Activated CD8-positive, alpha-beta T cell treated with anti-CD3 and anti-CD28 coated beads for 36 hours (primary cell): Measurements from ENCODE around the gene SUGCT. TPM values are rescaled to one million over a fixed set of nuclear protein-coding genes. Genes with fewer than 3 reads are reported as not detected.
"Not testable (repeated sequence)": the region's sequence is repeated elsewhere in the genome, so short reads cannot be mapped to it uniquely, and the experiment has no call there.

Experiments used
- ATAC-seq: fragments of 200-7000 bp; cut with Tn5 transposase; one replicate; pipeline ENCODE4 v1.10.0; 2021; ENCODE audit warnings: mild to moderate bottlenecking, moderate library complexity
- CTCF ChIA-PET: fragments of 350-600 bp; sonication (Branson Sonifier 250); formaldehyde crosslinking; loops from one replicate; lab custom pipeline; 2021; ENCODE audit warnings: antibody characterized with exemption; lab: Charles Lee
- POLR2A ChIA-PET: fragments of 350-600 bp; sonication (Branson Sonifier 250); formaldehyde crosslinking; loops from one replicate; lab custom pipeline; 2021; ENCODE audit warnings: antibody characterized with exemption; lab: Charles Lee
- DNase-seq: peaks from one replicate; pipeline ENCODE4 v3.0.0-alpha.2; 2020
- H3K27ac Mint-ChIP-seq: one replicate; pipeline ENCODE4 v1.8.0; 2021; ENCODE audit warnings: mild to moderate bottlenecking, mixed read lengths
- H3K27me3 Mint-ChIP-seq: one replicate; pipeline ENCODE4 v1.8.0; 2021; ENCODE audit warnings: mixed read lengths
- H3K36me3 Mint-ChIP-seq: one replicate; pipeline ENCODE4 v1.8.0; 2021; ENCODE audit warnings: low read depth, mixed read lengths
- H3K4me1 Mint-ChIP-seq: one replicate; pipeline ENCODE4 v1.8.0; 2021; ENCODE audit warnings: low read depth, mixed read lengths
- H3K4me3 Mint-ChIP-seq: one replicate; pipeline ENCODE4 v1.8.0; 2021; ENCODE audit warnings: mild to moderate bottlenecking, moderate library complexity, mixed read lengths
- H3K9me3 Mint-ChIP-seq: one replicate; pipeline ENCODE4 v1.8.0; 2021; ENCODE audit warnings: mixed read lengths
- intact Hi-C: fragments of 100-400 bp; cut with micrococcal nuclease; formaldehyde crosslinking; loops from one replicate; pipeline ENCODE4 v1.10.0; 2022
- total RNA-seq, 2 experiments: library from RNA; stranded (reverse); gene quantifications; one replicate each; pipeline ENCODE4 v1.2.3, GENCODE V29; 2021
- TF ChIP-seq, protein P1 (sequence below): fragments of 200-600 bp; IDR thresholded peaks from one replicate; pipeline ENCODE4 v1.8.0; 2022; ENCODE audit warnings: antibody characterized with exemption, mild to moderate bottlenecking

SUGCT gene
- total RNA-seq, 2 experiments from 2014 or later, result 1.6 to 2.0 TPM

- intact Hi-C loops, result no loop called here
- no peak for DNase-seq
Observed at GRCh38 chr7:40239755-40240303, 105.0 kb downstream of the SUGCT start.

GRCh38 chr7:40243076-40243475 lies 108.3 kb downstream of the SUGCT start:
- no peaks in the 10 kb centered on the region for H3K9me3 Mint-ChIP-seq
- TF ChIP-seq, protein P1, sequence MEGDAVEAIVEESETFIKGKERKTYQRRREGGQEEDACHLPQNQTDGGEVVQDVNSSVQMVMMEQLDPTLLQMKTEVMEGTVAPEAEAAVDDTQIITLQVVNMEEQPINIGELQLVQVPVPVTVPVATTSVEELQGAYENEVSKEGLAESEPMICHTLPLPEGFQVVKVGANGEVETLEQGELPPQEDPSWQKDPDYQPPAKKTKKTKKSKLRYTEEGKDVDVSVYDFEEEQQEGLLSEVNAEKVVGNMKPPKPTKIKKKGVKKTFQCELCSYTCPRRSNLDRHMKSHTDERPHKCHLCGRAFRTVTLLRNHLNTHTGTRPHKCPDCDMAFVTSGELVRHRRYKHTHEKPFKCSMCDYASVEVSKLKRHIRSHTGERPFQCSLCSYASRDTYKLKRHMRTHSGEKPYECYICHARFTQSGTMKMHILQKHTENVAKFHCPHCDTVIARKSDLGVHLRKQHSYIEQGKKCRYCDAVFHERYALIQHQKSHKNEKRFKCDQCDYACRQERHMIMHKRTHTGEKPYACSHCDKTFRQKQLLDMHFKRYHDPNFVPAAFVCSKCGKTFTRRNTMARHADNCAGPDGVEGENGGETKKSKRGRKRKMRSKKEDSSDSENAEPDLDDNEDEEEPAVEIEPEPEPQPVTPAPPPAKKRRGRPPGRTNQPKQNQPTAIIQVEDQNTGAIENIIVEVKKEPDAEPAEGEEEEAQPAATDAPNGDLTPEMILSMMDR, result no peak
- POLR2A ChIA-PET, result no interaction called here

More at GRCh38 chr7:40239755-40240303, 105.0 kb downstream of the SUGCT start:
- ChIA-PET POLR2A (no interaction called here), CTCF (no interaction called here)
- no peak overlapping the region for H3K27ac Mint-ChIP-seq
- H3K9me3 Mint-ChIP-seq, result no peaks in the 10 kb centered on the region
- H3K4me3 Mint-ChIP-seq, result no peak overlapping the region
- H3K27me3 Mint-ChIP-seq, result no peaks in the 10 kb centered on the region
- TF ChIP-seq, protein P1, result no peak
- no peaks in the 10 kb centered on the region for H3K36me3 Mint-ChIP-seq
- H3K4me1 Mint-ChIP-seq, result no peaks in the 10 kb centered on the region
- no peak for ATAC-seq

GRCh38 chr7:40244226-40244625 lies 109.4 kb downstream of the SUGCT start:
- Mint-ChIP-seq H3K4me3 (no peak overlapping the region), H3K36me3 (no peaks in the 10 kb centered on the region), H3K27me3 (no peaks in the 10 kb centered on the region), H3K27ac (no peak overlapping the region), H3K9me3 (no peaks in the 10 kb centered on the region), H3K4me1 (no peaks in the 10 kb centered on the region)
- DNase-seq (no peak), ATAC-seq (no peak)
- POLR2A ChIA-PET, result no interaction called here
- CTCF ChIA-PET, result no interaction called here
- intact Hi-C loops, result no loop called here
- TF ChIP-seq, protein P1, result no peak

More at GRCh38 chr7:40243076-40243475, 108.3 kb downstream of the SUGCT start:
- Mint-ChIP-seq H3K4me1 (no peaks in the 10 kb centered on the region), H3K27me3 (no peaks in the 10 kb centered on the region), H3K36me3 (no peaks in the 10 kb centered on the region), H3K27ac (no peak overlapping the region), H3K4me3 (no peak overlapping the region)
- no peak for ATAC-seq
- CTCF ChIA-PET, result no interaction called here
- no peak for DNase-seq
- intact Hi-C loops, result no loop called here

- TF ChIP-seq, protein P1, result no peak
- no peaks in the 10 kb centered on the region for H3K36me3 Mint-ChIP-seq
- no peak overlapping the region for H3K4me3 Mint-ChIP-seq
- ChIA-PET POLR2A (no interaction called here), CTCF (no interaction called here)
- intact Hi-C loops, result no loop called here
- H3K27me3 Mint-ChIP-seq, result no peaks in the 10 kb centered on the region
- no peak overlapping the region for H3K27ac Mint-ChIP-seq
- no peak for ATAC-seq
- H3K9me3 Mint-ChIP-seq, result no peaks in the 10 kb centered on the region
- no peak for DNase-seq
- no peaks in the 10 kb centered on the region for H3K4me1 Mint-ChIP-seq
Observed at GRCh38 chr7:40248681-40249080, 113.9 kb downstream of the SUGCT start.

- ATAC-seq, H3K36me3 Mint-ChIP-seq, POLR2A ChIA-PET, H3K27ac Mint-ChIP-seq, H3K4me3 Mint-ChIP-seq, intact Hi-C loops, DNase-seq, H3K27me3 Mint-ChIP-seq, H3K9me3 Mint-ChIP-seq, H3K4me1 Mint-ChIP-seq: not testable (repeated sequence)
- CTCF ChIA-PET, result interaction anchor here (1.1 kb wide), 1 partner anchor 21 kb away, joined by 5 read pairs; no protein-coding TSS in a partner anchor
Observed at GRCh38 chr7:40253444-40253843, 118.6 kb downstream of the SUGCT start.
